WTC11 (cell line): ENCODE data around the gene SPATA2L. TPM values are rescaled to one million over a fixed set of nuclear protein-coding genes. Genes with fewer than 3 reads are reported as not detected.

Experiments
- ATAC-seq: fragments of 200-7000 bp; cut with Tn5 transposase; 2 replicates; pipeline ENCODE4 v1.10.0; 2021; ENCODE audit warnings: mild to moderate bottlenecking, moderate library complexity
- CTCF ChIA-PET: fragments of 300-600 bp; sonication (Branson Sonifier 250); formaldehyde crosslinking; loops from one replicate; lab custom pipeline; 2021; ENCODE audit warnings: antibody characterized with exemption; lab: Charles Lee
- POLR2A ChIA-PET: fragments of 350-600 bp; sonication (Branson Sonifier 250); formaldehyde crosslinking; loops from one replicate; lab custom pipeline; 2021; ENCODE audit warnings: antibody characterized with exemption; lab: Charles Lee
- DNase-seq: peaks from one replicate; pipeline ENCODE4 v3.0.0; 2021; ENCODE audit warnings: low spot score
- H3K27ac Mint-ChIP-seq: 2 replicates; pipeline ENCODE4 v1.8.0; 2021; ENCODE audit warnings: mixed read lengths
- H3K27me3 Mint-ChIP-seq: 2 replicates; pipeline ENCODE4 v1.8.0; 2021; ENCODE audit warnings: low read depth, mild to moderate bottlenecking, moderate library complexity, mixed read lengths
- H3K36me3 Mint-ChIP-seq: 2 replicates; pipeline ENCODE4 v1.8.0; 2021; ENCODE audit warnings: mixed read lengths
- H3K4me1 Mint-ChIP-seq: 2 replicates; pipeline ENCODE4 v1.8.0; 2022; ENCODE audit warnings: mixed read lengths
- H3K4me3 Mint-ChIP-seq: 2 replicates; pipeline ENCODE4 v1.8.0; 2021; ENCODE audit warnings: mild to moderate bottlenecking, moderate library complexity, mixed read lengths
- H3K9me3 Mint-ChIP-seq: 2 replicates; pipeline ENCODE4 v1.8.0; 2021; ENCODE audit warnings: mixed read lengths
- E2F1 ChIP-seq: sonication (generic); formaldehyde crosslinking; IDR thresholded peaks from 2 replicates; pipeline ENCODE4 v1.8.0; 2022; ENCODE audit warnings: mild to moderate bottlenecking, missing genetic modification reagents
- E2F4 ChIP-seq: sonication (generic); formaldehyde crosslinking; IDR thresholded peaks from 2 replicates; pipeline ENCODE4 v1.8.1; 2022; ENCODE audit warnings: low read depth, mild to moderate bottlenecking, moderate library complexity, missing genetic modification reagents, borderline replicate concordance
- ETV6 ChIP-seq: sonication (generic); formaldehyde crosslinking; IDR thresholded peaks from 2 replicates; pipeline ENCODE4 v1.8.1; 2022; ENCODE audit warnings: mild to moderate bottlenecking, missing genetic modification reagents
- FOXP1 ChIP-seq: sonication (generic); formaldehyde crosslinking; IDR thresholded peaks from 2 replicates; pipeline ENCODE4 v1.8.0; 2022; ENCODE audit warnings: missing genetic modification reagents, mild to moderate bottlenecking, moderate library complexity, borderline replicate concordance
- GABPB1 ChIP-seq: sonication (generic); formaldehyde crosslinking; IDR thresholded peaks from 2 replicates; pipeline ENCODE4 v1.8.1; 2023; ENCODE audit warnings: mild to moderate bottlenecking, missing genetic modification reagents
- GTF2I ChIP-seq: fragments of 250-450 bp; sonication (Bioruptor Pico); conservative IDR thresholded peaks from 2 replicates; pipeline ENCODE4 v1.4.0; 2021; ENCODE audit warnings: mild to moderate bottlenecking
- IRF1 ChIP-seq: sonication (generic); formaldehyde crosslinking; IDR thresholded peaks from 2 replicates; pipeline ENCODE4 v1.8.0; 2023; ENCODE audit warnings: missing genetic modification reagents
- MYBL2 ChIP-seq: sonication (generic); formaldehyde crosslinking; IDR thresholded peaks from 2 replicates; pipeline ENCODE4 v1.8.1; 2023; ENCODE audit warnings: mild to moderate bottlenecking, moderate library complexity, missing genetic modification reagents
- NFE2L1 ChIP-seq: sonication (generic); formaldehyde crosslinking; IDR thresholded peaks from 2 replicates; pipeline ENCODE4 v1.8.1; 2023; ENCODE audit warnings: missing genetic modification reagents
- NR1H2 ChIP-seq: sonication (generic); formaldehyde crosslinking; IDR thresholded peaks from 2 replicates; pipeline ENCODE4 v1.9.0; 2021; ENCODE audit warnings: mild to moderate bottlenecking, moderate library complexity, missing genetic modification reagents
- NR3C1 ChIP-seq: sonication (generic); formaldehyde crosslinking; conservative IDR thresholded peaks from 2 replicates; pipeline ENCODE4 v1.8.1; 2023; ENCODE audit warnings: low read depth, mild to moderate bottlenecking, missing genetic modification reagents
- PRDM15 ChIP-seq: sonication (generic); formaldehyde crosslinking; IDR thresholded peaks from 2 replicates; pipeline ENCODE4 v1.8.0; 2022; ENCODE audit warnings: missing genetic modification reagents
- RORB ChIP-seq: fragments of 250-450 bp; sonication (Bioruptor Pico); IDR thresholded peaks from 2 replicates; pipeline ENCODE4 v1.9.0; 2021; ENCODE audit warnings: mild to moderate bottlenecking
- TEAD4 ChIP-seq: sonication (generic); formaldehyde crosslinking; IDR thresholded peaks from 2 replicates; pipeline ENCODE4 v1.8.0; 2022; ENCODE audit warnings: mild to moderate bottlenecking, missing genetic modification reagents
- ZBTB21 ChIP-seq: sonication (generic); formaldehyde crosslinking; IDR thresholded peaks from 2 replicates; pipeline ENCODE4 v1.8.1; 2023; ENCODE audit warnings: mild to moderate bottlenecking, missing genetic modification reagents, borderline replicate concordance
- ZNF263 ChIP-seq: sonication (generic); formaldehyde crosslinking; IDR thresholded peaks from 2 replicates; pipeline ENCODE4 v1.8.1; 2022; ENCODE audit warnings: low read depth, mild to moderate bottlenecking, moderate library complexity, missing genetic modification reagents
- total RNA-seq: library from RNA; stranded (reverse); gene quantifications from 3 replicates; pipeline ENCODE4 v1.2.3, GENCODE V29; 2021
- TF ChIP-seq, protein P1 (sequence below): sonication (generic); formaldehyde crosslinking; IDR thresholded peaks from 2 replicates; pipeline ENCODE4 v1.8.1; 2022; ENCODE audit warnings: low read depth, missing genetic modification reagents, borderline replicate concordance

Gene SPATA2L
- total RNA-seq, 1 experiment from 2014 or later = 15.7 TPM

DNA sequence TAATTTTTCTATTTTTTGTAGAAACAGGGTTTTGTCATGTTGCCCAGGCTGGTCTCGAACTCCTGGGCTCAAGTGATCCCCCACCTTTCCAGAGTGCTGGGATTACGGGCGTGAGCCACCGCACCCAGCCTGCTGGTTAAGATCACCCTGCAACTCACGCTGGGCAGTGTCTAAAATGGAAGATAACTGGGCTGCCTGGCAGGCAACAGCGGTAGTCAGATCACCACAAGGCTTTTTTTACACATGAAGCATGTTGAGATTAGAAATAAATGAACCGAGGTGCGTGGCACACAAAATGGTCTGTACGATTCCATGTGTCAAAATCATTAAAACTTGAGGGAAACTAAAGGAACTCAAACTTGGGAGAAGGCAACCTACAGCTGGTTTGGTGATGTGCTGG is 46.6 kb upstream of the SPATA2L start (continued):
- TF ChIP-seq E2F1 (CRISPR knock-in tag) (no peak), RORB (no peak), GABPB1 (CRISPR knock-in tag) (no peak), GTF2I (no peak), NFE2L1 (CRISPR knock-in tag) (no peak), NR1H2 (no peak), NR3C1 (CRISPR knock-in tag) (no peak)
- TF ChIP-seq, all 79 proteins: peak for 0

DNA sequence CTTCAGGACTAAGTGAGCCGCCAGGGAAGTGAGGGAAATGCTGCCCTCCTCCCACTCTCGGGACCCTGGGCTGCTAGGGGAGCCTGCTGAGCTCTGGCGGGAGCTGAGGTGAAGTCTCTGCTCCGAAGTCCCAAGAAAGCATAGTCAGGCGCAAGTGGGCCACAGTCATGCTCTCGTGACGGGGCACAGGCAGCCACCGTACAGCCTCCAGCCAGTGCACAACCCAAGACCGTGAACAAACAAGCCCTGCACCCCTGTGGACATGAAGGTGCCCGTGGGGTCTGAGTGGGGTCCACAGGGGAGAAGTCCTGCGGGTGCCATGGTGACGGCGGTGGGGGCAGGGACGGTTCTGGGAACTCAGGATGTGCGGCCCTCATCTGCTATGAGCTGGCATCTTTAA is 44.5 kb upstream of the SPATA2L start:
- peaks cover 70% of the 10 kb centered on the region for H3K36me3 Mint-ChIP-seq
- no peaks in the 10 kb centered on the region for H3K4me1 Mint-ChIP-seq
- DNase-seq (no peak), ATAC-seq (no peak)
- no peak overlapping the region for H3K4me3 Mint-ChIP-seq
- no peak overlapping the region for H3K27ac Mint-ChIP-seq
- ChIA-PET POLR2A (no interaction called here), CTCF (interaction anchor here (1.3 to 2.1 kb wide), 2 partner anchors 40 to 46 kb away, joined by 3 to 5 read pairs; no protein-coding TSS in a partner anchor)
- TF ChIP-seq PRDM15 (CRISPR knock-in tag) = no peak
- TF ChIP-seq NFE2L1 (CRISPR knock-in tag) = no peak
- TF ChIP-seq ZNF263 (CRISPR knock-in tag) = no peak
- TF ChIP-seq MYBL2 (CRISPR knock-in tag) = no peak
- TF ChIP-seq ZBTB21 (CRISPR knock-in tag) = no peak
- no peak for TF ChIP-seq RORB
- H3K27me3 Mint-ChIP-seq = no peaks in the 10 kb centered on the region
- no peaks in the 10 kb centered on the region for H3K9me3 Mint-ChIP-seq

- ChIA-PET CTCF (interaction anchor here (2.1 kb wide), 1 partner anchor 39 kb away, joined by 5 read pairs; no protein-coding TSS in a partner anchor), POLR2A (no interaction called here)
- TF ChIP-seq, protein P1, sequence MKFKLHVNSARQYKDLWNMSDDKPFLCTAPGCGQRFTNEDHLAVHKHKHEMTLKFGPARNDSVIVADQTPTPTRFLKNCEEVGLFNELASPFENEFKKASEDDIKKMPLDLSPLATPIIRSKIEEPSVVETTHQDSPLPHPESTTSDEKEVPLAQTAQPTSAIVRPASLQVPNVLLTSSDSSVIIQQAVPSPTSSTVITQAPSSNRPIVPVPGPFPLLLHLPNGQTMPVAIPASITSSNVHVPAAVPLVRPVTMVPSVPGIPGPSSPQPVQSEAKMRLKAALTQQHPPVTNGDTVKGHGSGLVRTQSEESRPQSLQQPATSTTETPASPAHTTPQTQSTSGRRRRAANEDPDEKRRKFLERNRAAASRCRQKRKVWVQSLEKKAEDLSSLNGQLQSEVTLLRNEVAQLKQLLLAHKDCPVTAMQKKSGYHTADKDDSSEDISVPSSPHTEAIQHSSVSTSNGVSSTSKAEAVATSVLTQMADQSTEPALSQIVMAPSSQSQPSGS (CRISPR knock-in tag) = no peak
- TF ChIP-seq ETV6 (no peak), TEAD4 (no peak), E2F4 (no peak), FOXP1 (CRISPR knock-in tag) (no peak), IRF1 (no peak), GTF2I (no peak)
- no peaks in the 10 kb centered on the region for H3K4me1 Mint-ChIP-seq
- no peaks in the 10 kb centered on the region for H3K9me3 Mint-ChIP-seq
- no peak for ATAC-seq
- no peak overlapping the region for H3K27ac Mint-ChIP-seq
- DNase-seq = no peak
- no peak overlapping the region for H3K4me3 Mint-ChIP-seq
- H3K27me3 Mint-ChIP-seq = no peaks in the 10 kb centered on the region
- H3K36me3 Mint-ChIP-seq = peaks cover 72% of the 10 kb centered on the region
Measured at GRCh38 chr16:89744813-89745212, 43.3 kb upstream of the SPATA2L start.
